ENCODE results near the gene C2CD2.
"Not testable (repeated sequence)": the region's sequence is repeated elsewhere in the genome, so short reads cannot be mapped to it uniquely, and the experiment has no call there.

Gene C2CD2

DNA sequence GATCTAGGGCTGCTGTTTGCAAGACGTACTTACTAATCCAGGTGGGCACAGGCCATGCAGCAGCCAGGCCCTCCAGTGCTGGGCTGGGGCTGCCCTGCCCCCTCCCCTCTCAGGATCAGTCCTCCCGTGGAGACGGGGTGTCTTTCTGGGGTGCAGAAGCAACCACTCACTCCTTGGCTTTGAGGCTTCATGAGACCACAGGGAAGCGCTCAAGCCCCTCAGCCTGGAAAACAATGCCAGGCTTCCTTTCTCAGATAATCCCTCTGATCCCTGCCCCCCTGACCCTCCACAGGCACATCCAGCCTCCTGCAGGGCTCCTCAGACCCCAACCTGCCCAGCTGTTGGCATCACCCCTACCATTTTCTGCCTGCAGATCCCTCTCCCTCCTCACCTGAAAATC is 13.9 kb upstream of the C2CD2 start:
- Mint-ChIP-seq H3K27me3 (ENCODE audit: low read depth) (no peaks in the 10 kb centered on the region), H3K36me3 (ENCODE audit: low read depth) (no peaks in the 10 kb centered on the region), H3K4me3 (no peak overlapping the region), H3K27ac (no peak overlapping the region), H3K4me1 (ENCODE audit: low read depth) (no peaks in the 10 kb centered on the region), H3K9me3 (no peaks in the 10 kb centered on the region)

DNA sequence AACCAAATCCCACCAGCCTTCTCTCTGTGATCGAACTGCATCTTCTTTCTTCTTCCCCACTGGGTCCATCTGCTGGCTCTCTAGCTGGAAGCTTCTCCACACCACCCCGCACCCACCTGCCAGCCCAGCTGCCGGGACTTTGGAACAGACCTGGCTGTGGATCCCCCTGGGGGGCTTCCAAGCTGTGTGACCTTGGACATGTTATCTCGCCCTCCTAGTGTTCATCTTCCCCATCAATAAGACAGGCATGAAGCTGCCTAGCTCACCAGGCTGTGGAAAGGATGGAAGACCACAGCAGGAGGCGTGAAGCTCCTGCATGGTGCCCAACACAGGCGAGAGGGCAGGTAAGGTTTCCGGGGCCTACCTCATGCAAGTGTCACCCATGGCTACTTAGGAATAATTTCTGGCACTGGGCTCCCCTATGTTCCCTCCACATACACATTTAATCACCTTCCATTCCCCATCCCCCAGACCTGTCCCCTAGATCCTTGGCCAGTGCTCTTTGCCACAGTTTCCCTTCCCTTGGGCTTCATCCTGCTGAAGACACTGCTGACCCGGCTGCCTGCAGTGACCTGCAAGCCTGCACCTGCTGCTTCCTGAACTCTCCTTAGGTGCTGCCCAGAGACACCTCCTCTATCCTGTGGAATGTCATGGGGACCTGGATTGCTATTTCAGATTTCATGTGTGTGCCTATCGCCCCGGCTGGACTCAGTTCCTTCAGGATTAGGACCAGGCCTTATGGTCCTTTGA is 13.2 kb upstream of the C2CD2 start:
- Mint-ChIP-seq H3K4me3 (no peak overlapping the region), H3K36me3 (ENCODE audit: low read depth) (no peaks in the 10 kb centered on the region), H3K4me1 (ENCODE audit: low read depth) (no peaks in the 10 kb centered on the region), H3K27me3 (ENCODE audit: low read depth) (no peaks in the 10 kb centered on the region), H3K27ac (no peak overlapping the region), H3K9me3 (no peaks in the 10 kb centered on the region)

DNA sequence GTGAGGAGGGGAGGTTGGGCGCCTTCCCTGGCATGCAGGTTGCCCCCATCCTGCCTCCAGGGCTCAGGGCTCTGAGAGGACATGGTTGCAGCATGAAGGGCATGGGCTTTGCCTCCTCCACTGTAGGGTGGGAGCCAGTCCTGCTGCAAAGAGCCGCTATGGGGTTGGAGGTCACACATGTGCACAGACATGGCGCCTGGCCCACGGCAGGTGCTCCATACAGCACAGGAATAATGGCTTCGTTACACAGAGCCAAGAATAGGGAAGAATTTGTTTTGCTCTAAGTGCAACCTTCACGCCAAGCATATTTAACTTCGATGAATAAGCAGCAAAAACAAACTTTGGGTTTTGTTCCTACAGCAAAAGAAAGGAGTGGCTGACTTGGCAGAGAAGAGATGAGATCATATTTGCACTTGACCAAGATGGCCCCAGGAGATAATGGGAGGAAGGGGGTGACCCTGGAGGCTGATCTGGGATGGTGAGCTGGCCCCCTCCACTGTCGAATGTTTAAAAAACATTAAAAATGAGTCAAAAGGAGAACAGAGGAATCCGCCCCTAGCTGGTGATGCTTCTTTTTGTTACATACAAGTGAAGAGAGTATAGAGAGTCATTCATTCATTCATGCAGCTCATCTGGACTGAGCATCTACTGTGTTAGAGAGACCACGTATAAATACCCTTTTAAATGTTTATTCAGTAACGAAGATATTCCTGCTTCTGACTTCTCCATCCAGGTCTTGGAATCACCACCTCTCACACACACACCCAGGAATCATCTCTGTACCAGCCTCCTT is 12.4 kb upstream of the C2CD2 start:
- Mint-ChIP-seq H3K27ac (no peak overlapping the region), H3K4me1 (ENCODE audit: low read depth) (peaks cover 4% of the 10 kb centered on the region), H3K27me3 (ENCODE audit: low read depth) (peaks cover 8% of the 10 kb centered on the region), H3K4me3 (no peak overlapping the region), H3K9me3 (no peaks in the 10 kb centered on the region), H3K36me3 (ENCODE audit: low read depth) (no peaks in the 10 kb centered on the region)

DNA sequence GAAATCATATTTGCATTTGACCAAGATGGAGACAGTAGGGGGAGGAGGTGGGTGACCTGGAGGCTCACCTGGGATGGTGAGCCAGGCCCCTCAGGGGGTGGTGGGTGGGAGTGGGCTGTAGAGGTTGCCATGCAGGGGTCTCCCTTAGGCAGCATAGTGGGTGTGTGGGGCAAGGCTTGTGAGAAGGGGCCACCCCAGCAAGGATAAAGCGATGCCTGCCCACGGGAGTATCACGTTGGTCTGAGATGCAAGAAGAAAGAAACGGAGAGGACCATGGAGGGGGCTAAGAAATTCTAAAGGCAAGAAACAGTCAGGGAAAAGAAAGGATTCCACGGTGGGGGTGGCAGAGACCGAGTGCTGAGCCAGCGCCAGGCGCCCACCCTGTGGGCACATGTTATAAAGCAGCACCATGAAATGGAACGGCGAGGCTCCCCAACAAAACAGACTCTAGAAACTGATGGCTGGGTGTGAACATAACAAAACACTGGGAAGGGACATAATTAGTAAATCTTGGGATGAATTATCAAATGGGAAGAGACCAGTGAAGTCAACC is 11.7 kb upstream of the C2CD2 start:
- Mint-ChIP-seq H3K4me1 (ENCODE audit: low read depth) (peaks cover 6% of the 10 kb centered on the region), H3K27me3 (ENCODE audit: low read depth) (peaks cover 11% of the 10 kb centered on the region), H3K27ac (no peak overlapping the region), H3K4me3 (no peak overlapping the region), H3K9me3 (no peaks in the 10 kb centered on the region), H3K36me3 (ENCODE audit: low read depth) (no peaks in the 10 kb centered on the region)

DNA sequence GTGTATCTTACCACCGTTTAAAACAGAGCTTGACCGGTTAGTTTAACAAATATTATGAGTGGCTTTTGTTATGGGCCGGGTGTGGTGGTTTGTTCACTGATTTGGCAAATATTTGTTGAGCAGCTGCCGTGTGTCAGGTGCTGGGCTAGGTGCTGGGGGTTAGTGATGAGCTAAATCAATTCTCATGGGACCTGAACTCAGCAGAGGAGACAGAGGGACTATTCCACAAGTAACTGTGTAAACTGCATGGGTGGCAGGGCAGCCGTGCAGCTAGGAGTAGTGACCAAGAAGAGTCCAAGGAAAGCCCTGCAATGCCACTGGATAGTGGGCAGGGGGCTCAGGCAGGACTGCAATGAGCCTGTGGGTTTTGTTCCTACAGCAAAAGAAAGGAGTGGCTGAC is 11.2 kb upstream of the C2CD2 start:
- no peaks in the 10 kb centered on the region for H3K36me3 Mint-ChIP-seq (ENCODE audit: low read depth)
- H3K4me1 Mint-ChIP-seq (ENCODE audit: low read depth) = peaks cover 6% of the 10 kb centered on the region
- H3K9me3 Mint-ChIP-seq = no peaks in the 10 kb centered on the region
- no peak overlapping the region for H3K27ac Mint-ChIP-seq
- peaks cover 14% of the 10 kb centered on the region for H3K27me3 Mint-ChIP-seq (ENCODE audit: low read depth)
- no peak overlapping the region for H3K4me3 Mint-ChIP-seq

DNA sequence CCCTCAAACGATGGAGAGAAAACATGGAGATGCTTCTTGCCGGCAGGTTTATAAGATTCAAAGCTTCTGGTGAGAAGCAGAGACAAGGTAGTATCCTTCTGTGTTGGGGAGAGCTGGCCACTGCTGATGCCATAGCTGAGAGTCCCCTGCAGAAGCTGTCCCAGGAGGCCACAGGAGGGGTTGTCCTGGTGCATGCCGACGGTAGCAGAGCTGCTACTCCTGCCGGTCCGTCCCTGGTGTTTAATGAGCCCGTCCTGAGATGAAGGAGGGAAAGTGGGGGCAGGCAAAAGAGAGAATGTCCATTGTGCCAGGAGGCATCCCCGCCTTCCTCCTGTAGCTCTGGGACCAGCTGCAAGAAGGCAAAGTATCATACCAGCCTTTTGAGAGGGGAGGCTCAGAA is 10.4 kb upstream of the C2CD2 start:
- Mint-ChIP-seq H3K4me3 (no peak overlapping the region), H3K27me3 (ENCODE audit: low read depth) (peaks cover 14% of the 10 kb centered on the region), H3K27ac (no peak overlapping the region), H3K4me1 (ENCODE audit: low read depth) (peaks cover 6% of the 10 kb centered on the region), H3K9me3 (no peaks in the 10 kb centered on the region), H3K36me3 (ENCODE audit: low read depth) (no peaks in the 10 kb centered on the region)

DNA sequence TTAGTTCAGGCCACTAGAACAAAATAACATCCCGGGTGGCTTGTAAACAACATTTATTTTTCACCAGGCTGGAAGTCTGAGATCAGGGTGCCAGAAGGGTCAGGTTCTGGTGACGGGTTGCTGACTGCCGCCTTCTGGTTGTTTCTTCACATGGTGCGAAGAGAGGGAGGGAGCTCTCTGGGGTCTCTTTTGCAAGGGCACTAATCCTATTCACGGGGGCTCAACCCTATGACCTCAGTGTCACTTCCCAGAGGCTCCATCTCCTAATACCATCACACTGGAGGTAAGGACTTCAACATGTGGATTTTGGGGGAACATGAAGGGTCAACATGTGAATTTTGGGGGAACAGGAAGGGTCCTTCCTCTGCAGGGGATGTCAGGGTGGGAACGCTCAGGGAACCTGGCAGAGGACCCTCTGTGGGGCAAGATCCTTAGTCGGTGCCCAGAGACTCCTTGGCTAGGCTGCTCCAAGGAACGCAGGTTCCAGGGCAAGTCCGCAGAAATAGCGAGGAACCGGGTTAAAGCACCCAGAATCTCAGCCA is 8.7 kb upstream of the C2CD2 start:
- H3K4me1 Mint-ChIP-seq (ENCODE audit: low read depth) = peaks cover 6% of the 10 kb centered on the region
- no peak overlapping the region for H3K27ac Mint-ChIP-seq
- H3K36me3 Mint-ChIP-seq (ENCODE audit: low read depth) = no peaks in the 10 kb centered on the region
- no peak overlapping the region for H3K4me3 Mint-ChIP-seq
- peaks cover 14% of the 10 kb centered on the region for H3K27me3 Mint-ChIP-seq (ENCODE audit: low read depth)
- H3K9me3 Mint-ChIP-seq = no peaks in the 10 kb centered on the region

DNA sequence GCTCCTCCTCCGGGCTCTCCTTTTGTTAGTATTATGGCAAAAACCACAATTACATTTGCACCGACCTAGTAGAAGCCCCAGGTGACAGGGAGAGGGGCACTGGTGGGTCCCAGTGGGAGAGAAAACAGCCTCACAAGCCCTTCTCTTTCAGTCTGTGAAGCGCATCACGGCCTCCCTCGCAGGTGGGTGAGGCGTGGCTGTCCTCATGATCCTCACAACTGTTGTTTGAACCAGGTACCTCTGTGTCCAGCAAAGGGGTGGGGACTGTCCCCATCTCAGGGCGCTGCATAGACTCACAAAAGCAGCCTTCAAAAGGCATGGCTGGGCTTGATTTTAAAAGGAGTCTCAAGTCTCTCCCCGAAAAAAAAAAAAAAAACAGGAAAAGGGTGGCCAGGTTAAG is 7.9 kb upstream of the C2CD2 start:
- Mint-ChIP-seq H3K27ac (no peak overlapping the region), H3K36me3 (ENCODE audit: low read depth) (no peaks in the 10 kb centered on the region), H3K4me3 (no peak overlapping the region), H3K4me1 (ENCODE audit: low read depth) (peaks cover 6% of the 10 kb centered on the region), H3K9me3 (no peaks in the 10 kb centered on the region), H3K27me3 (ENCODE audit: low read depth) (peaks cover 14% of the 10 kb centered on the region)

DNA sequence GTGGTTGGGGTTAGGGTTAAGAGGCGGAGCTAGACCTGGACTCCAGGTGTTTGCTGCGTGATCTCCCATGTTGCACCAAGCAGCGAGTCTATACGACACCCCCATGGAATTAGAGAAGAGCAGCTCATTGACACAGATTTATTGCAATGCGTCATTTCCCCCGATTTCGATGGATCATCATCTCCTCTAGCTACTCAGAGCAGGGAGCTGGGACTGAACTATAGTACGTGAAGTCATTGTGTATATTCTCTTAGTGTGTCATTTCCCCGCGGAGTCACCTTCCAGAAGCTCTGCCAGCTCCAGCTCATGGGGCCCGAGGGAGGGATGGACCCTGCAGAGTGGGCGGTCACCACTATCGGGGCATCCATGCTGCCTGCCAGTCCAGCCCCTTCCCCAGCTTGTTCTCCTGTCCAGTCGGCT is 7.5 kb upstream of the C2CD2 start:
- Mint-ChIP-seq H3K27ac (no peak overlapping the region), H3K36me3 (ENCODE audit: low read depth) (no peaks in the 10 kb centered on the region), H3K4me3 (no peak overlapping the region), H3K27me3 (ENCODE audit: low read depth) (peaks cover 14% of the 10 kb centered on the region), H3K4me1 (ENCODE audit: low read depth) (peaks cover 6% of the 10 kb centered on the region), H3K9me3 (no peaks in the 10 kb centered on the region)

DNA sequence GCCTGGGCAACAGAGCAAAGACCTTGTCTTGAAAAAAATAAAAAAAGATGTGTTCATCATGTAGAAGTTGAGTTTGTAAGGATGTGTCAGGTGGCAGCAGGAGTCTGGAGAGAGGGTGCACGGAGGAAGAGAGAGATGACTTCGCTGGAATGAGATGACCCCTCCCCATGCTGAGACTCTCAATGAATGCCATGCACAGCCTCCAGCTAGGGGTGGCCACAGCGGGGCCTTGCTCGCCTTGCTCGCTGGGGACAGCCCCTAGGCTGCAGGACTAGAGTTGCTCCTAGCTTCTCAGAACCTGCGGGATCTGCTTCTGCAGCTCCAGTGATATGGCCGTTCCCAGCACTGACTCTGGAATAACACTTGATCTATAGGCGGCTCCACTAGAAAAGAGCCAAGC is 6.6 kb upstream of the C2CD2 start:
- Mint-ChIP-seq H3K36me3 (ENCODE audit: low read depth) (no peaks in the 10 kb centered on the region), H3K27me3 (ENCODE audit: low read depth) (peaks cover 14% of the 10 kb centered on the region), H3K4me3 (no peak overlapping the region), H3K9me3 (no peaks in the 10 kb centered on the region), H3K27ac (no peak overlapping the region), H3K4me1 (ENCODE audit: low read depth) (peaks cover 6% of the 10 kb centered on the region)

DNA sequence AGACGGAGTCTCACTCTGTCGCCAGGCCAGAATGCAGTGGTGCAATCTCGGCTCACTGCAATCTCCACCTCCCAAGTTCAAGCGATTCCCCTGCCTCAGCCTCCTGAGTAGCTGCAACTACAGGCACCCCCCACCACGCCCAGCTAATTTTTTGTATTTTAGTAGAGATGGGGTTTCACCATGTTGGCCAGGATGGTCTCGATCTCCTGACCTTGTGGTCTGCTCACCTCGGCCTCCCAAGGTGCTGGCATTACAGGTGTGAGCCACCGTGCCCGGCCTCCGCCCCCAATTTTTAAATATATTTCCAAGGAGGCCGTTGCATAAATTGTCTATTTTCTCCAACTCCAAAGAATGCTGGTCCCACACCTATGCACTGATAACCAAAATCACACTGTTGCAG is 5.9 kb upstream of the C2CD2 start:
- not testable (repeated sequence) for H3K36me3 Mint-ChIP-seq (ENCODE audit: low read depth); H3K9me3 Mint-ChIP-seq; H3K4me1 Mint-ChIP-seq (ENCODE audit: low read depth); H3K27ac Mint-ChIP-seq; H3K4me3 Mint-ChIP-seq
- H3K27me3 Mint-ChIP-seq (ENCODE audit: low read depth) = peaks cover 18% of the 10 kb centered on the region

DNA sequence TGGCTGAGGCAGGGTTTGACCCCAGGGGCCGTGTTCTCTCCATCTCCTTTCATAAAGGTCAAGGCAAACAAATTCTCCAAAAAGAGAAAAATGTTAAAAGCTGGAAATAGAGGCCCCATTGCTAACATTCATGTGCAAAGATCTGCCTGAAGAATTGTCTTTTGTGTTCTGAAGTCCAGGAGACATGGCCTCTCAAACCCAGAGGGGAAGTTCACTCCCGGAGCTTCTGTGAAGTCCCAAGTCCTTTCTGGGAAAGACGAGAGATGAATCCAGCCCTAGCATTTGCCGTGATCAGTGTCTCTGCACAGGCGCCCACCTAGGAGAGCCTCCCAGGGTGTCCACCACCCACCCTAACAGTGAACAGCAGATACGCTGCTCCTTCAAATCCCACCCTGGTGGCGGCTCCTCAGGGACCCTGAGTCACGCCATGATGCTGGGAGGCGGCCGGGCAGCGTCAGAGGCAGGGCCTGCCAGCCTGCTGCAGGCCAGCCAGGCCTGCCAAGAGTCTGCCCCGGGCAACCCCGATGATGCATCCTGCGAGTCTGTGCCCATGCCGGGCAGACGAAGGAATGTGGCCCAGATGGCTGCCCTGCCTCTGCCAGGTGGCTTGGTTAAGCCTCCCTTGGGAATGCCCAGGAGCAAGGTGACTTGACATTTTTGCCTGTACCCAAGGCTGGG is 5.2 kb upstream of the C2CD2 start:
- Mint-ChIP-seq H3K27me3 (ENCODE audit: low read depth) (peaks cover 23% of the 10 kb centered on the region), H3K9me3 (no peaks in the 10 kb centered on the region), H3K27ac (no peak overlapping the region), H3K4me1 (ENCODE audit: low read depth) (peaks cover 9% of the 10 kb centered on the region), H3K4me3 (no peak overlapping the region), H3K36me3 (ENCODE audit: low read depth) (no peaks in the 10 kb centered on the region)

DNA sequence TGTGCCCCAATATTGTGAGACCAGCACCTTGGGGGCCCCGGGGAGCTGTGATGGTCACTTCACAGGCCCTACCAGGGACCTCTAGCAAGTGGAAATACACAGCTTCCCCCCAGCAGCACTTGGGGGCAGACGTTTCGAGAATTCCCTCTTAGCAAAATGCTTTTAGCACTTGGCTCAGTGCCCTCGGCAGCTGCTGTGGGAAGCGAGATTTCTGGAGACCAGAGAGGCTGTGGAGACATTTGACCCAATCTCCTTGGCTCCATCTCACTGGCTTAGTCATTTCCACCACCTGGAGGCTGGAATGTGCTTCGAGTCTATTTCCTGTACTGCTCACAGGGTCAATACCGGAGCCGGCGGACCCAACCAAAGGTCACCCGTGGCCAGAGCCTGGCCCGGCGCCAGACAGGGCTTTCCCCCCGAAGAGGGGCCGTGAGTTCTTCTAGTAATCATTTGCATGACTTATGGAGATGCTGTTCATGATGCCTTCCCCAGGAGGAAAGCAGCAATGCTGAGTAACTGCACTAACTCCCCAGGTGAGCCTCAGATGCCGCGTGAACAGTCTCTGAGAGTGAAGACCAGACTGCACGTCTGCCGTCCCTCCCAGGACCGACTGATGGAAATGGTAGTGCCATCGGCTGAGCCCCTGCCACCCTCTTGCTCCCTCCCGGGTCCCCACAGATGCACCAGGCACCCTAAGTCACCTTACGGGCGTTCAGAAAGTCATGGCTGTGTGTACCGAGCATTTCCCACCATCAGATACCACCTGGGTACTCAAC is 4.4 kb upstream of the C2CD2 start:
- Mint-ChIP-seq H3K4me3 (no peak overlapping the region), H3K4me1 (ENCODE audit: low read depth) (peaks cover 9% of the 10 kb centered on the region), H3K27me3 (ENCODE audit: low read depth) (peaks cover 23% of the 10 kb centered on the region), H3K27ac (no peak overlapping the region), H3K36me3 (ENCODE audit: low read depth) (no peaks in the 10 kb centered on the region), H3K9me3 (no peaks in the 10 kb centered on the region)
